ENCODE results near the gene THUMPD3.

THUMPD3 gene

GRCh38 chr3:9395570-9396300 lies 32.9 kb downstream of the THUMPD3 start:
- peaks cover 70% of the 10 kb centered on the region for H3K4me1 Mint-ChIP-seq
- no peak for DNase-seq (ENCODE audit: low spot score in 2 of 2)
- ATAC-seq (replicated peaks; ENCODE audit: extremely low read depth, poor library complexity, severe bottlenecking) = no peak
- H3K9me3 Mint-ChIP-seq = no peaks in the 10 kb centered on the region
- peak overlapping the region; percentile 88 for H3K4me3 Mint-ChIP-seq
- peaks cover 61% of the 10 kb centered on the region for H3K36me3 Mint-ChIP-seq (ENCODE audit: insufficient read depth)
- no peaks in the 10 kb centered on the region for H3K27me3 Mint-ChIP-seq
- peak overlapping the region; percentile 97 for H3K27ac Mint-ChIP-seq (ENCODE audit: low read depth)

DNA sequence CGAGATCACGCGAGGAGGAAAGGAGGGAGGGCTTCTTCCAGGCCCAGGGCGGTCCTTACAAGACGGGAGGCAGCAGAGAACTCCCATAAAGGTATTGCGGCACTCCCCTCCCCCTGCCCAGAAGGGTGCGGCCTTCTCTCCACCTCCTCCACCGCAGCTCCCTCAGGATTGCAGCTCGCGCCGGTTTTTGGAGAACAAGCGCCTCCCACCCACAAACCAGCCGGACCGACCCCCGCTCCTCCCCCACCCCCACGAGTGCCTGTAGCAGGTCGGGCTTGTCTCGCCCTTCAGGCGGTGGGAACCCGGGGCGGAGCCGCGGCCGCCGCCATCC lies 33.4 kb downstream of the THUMPD3 start:
- no peaks in the 10 kb centered on the region for H3K9me3 Mint-ChIP-seq
- H3K4me3 Mint-ChIP-seq = peak overlapping the region; percentile 88
- no peaks in the 10 kb centered on the region for H3K27me3 Mint-ChIP-seq
- H3K27ac Mint-ChIP-seq (ENCODE audit: low read depth) = peak overlapping the region; percentile 97
- ATAC-seq (replicated peaks; ENCODE audit: extremely low read depth, poor library complexity, severe bottlenecking) (peak; percentile 26), DNase-seq (ENCODE audit: low spot score in 2 of 2) (peak in 1 of 2 donors; percentile 64)
- peaks cover 55% of the 10 kb centered on the region for H3K36me3 Mint-ChIP-seq (ENCODE audit: insufficient read depth)
- peaks cover 70% of the 10 kb centered on the region for H3K4me1 Mint-ChIP-seq

GRCh38 chr3:9396632-9397331 lies 33.9 kb downstream of the THUMPD3 start:
- peak; percentile 72 for ATAC-seq (replicated peaks; ENCODE audit: extremely low read depth, poor library complexity, severe bottlenecking)
- Mint-ChIP-seq H3K4me3 (peak overlapping the region; percentile 88), H3K36me3 (ENCODE audit: insufficient read depth) (peaks cover 50% of the 10 kb centered on the region)

GRCh38 chr3:9397332-9397905 lies 34.6 kb downstream of the THUMPD3 start, which contains the start of gene SETD5:
Gene SETD5, plus strand, starts transcription at chr3:9397615. Its CDS starts 31,324 bp downstream, at chr3:9428939.
- Mint-ChIP-seq H3K9me3 (no peaks in the 10 kb centered on the region), H3K27ac (ENCODE audit: low read depth) (peak within 1 kb of the TSS; percentile 97), H3K4me3 (peak within 1 kb of the TSS; percentile 88), H3K27me3 (no peaks in the 10 kb centered on the region), H3K36me3 (ENCODE audit: insufficient read depth) (peaks cover 44% of the 10 kb centered on the region), H3K4me1 (peaks cover 70% of the 10 kb centered on the region)
- ATAC-seq (replicated peaks; ENCODE audit: extremely low read depth, poor library complexity, severe bottlenecking) (peak; percentile 69), DNase-seq (ENCODE audit: low spot score in 2 of 2) (peak; percentile 98 to 99)

More at GRCh38 chr3:9396632-9397331, 33.9 kb downstream of the THUMPD3 start:
- Mint-ChIP-seq H3K9me3 (no peaks in the 10 kb centered on the region), H3K27me3 (no peaks in the 10 kb centered on the region), H3K4me1 (peaks cover 70% of the 10 kb centered on the region), H3K27ac (ENCODE audit: low read depth) (peak overlapping the region; percentile 97)
- DNase-seq (ENCODE audit: low spot score in 2 of 2) = peak; percentile 100

- peaks cover 43% of the 10 kb centered on the region for H3K36me3 Mint-ChIP-seq (ENCODE audit: insufficient read depth)
Measured at GRCh38 chr3:9397906-9398699, 35.2 kb downstream of the THUMPD3 start.

GRCh38 chr3:9398700-9399336 lies 36.0 kb downstream of the THUMPD3 start:
- H3K4me1 Mint-ChIP-seq = peaks cover 72% of the 10 kb centered on the region

More at GRCh38 chr3:9397906-9398699, 35.2 kb downstream of the THUMPD3 start:
- Mint-ChIP-seq H3K4me3 (peak overlapping the region; percentile 88), H3K4me1 (peaks cover 71% of the 10 kb centered on the region), H3K9me3 (no peaks in the 10 kb centered on the region), H3K27me3 (no peaks in the 10 kb centered on the region), H3K27ac (ENCODE audit: low read depth) (peak overlapping the region; percentile 97)
- DNase-seq (ENCODE audit: low spot score in 2 of 2) = peak; percentile 50 to 53
- ATAC-seq (replicated peaks; ENCODE audit: extremely low read depth, poor library complexity, severe bottlenecking) = no peak

GRCh38 chr3:9399337-9399703 lies 36.5 kb downstream of the THUMPD3 start:
- Mint-ChIP-seq H3K4me1 (peaks cover 71% of the 10 kb centered on the region), H3K27ac (ENCODE audit: low read depth) (peak overlapping the region; percentile 97), H3K4me3 (peak overlapping the region; percentile 88), H3K36me3 (ENCODE audit: insufficient read depth) (peaks cover 38% of the 10 kb centered on the region), H3K27me3 (no peaks in the 10 kb centered on the region), H3K9me3 (no peaks in the 10 kb centered on the region)
- no peak for DNase-seq (ENCODE audit: low spot score in 2 of 2)
- ATAC-seq (replicated peaks; ENCODE audit: extremely low read depth, poor library complexity, severe bottlenecking) = no peak

More at GRCh38 chr3:9398700-9399336, 36.0 kb downstream of the THUMPD3 start:
- H3K4me3 Mint-ChIP-seq = peak overlapping the region; percentile 88
- peaks cover 38% of the 10 kb centered on the region for H3K36me3 Mint-ChIP-seq (ENCODE audit: insufficient read depth)
- H3K9me3 Mint-ChIP-seq = no peaks in the 10 kb centered on the region
- H3K27me3 Mint-ChIP-seq = no peaks in the 10 kb centered on the region
- DNase-seq (ENCODE audit: low spot score in 2 of 2) (no peak), ATAC-seq (replicated peaks; ENCODE audit: extremely low read depth, poor library complexity, severe bottlenecking) (no peak)
- H3K27ac Mint-ChIP-seq (ENCODE audit: low read depth) = peak overlapping the region; percentile 97

- Mint-ChIP-seq H3K9me3 (no peaks in the 10 kb centered on the region), H3K27me3 (no peaks in the 10 kb centered on the region), H3K36me3 (ENCODE audit: insufficient read depth) (peaks cover 34% of the 10 kb centered on the region), H3K27ac (ENCODE audit: low read depth) (peak overlapping the region; percentile 97), H3K4me3 (peak overlapping the region; percentile 88), H3K4me1 (peaks cover 70% of the 10 kb centered on the region)
- no peak for DNase-seq (ENCODE audit: low spot score in 2 of 2)
- ATAC-seq (replicated peaks; ENCODE audit: extremely low read depth, poor library complexity, severe bottlenecking) = no peak
Measured at GRCh38 chr3:9399746-9400145, 36.9 kb downstream of the THUMPD3 start.

DNA sequence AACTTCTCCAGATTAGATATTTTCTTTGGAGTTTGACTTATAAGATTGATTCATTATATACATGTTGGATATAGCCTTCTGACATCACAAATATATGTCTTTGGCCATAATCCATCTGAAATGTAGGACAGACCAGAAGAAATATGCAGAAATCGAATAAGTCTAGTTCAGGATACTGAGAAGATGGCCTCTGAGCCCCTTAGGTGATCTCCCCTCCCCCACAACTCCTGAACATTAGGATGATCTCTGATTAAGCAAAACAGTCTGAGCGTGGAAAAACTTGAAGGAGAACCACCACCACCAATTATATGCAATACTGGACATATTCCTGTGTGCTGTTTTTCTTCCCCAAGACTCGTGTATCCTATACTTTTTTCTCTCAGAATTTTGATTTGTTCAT lies 37.8 kb downstream of the THUMPD3 start:
- peak overlapping the region; percentile 27 for H3K4me3 Mint-ChIP-seq
- H3K27me3 Mint-ChIP-seq = no peaks in the 10 kb centered on the region
- DNase-seq (ENCODE audit: low spot score in 2 of 2) (no peak), ATAC-seq (replicated peaks; ENCODE audit: extremely low read depth, poor library complexity, severe bottlenecking) (no peak)
- H3K9me3 Mint-ChIP-seq = no peaks in the 10 kb centered on the region
- peaks cover 25% of the 10 kb centered on the region for H3K36me3 Mint-ChIP-seq (ENCODE audit: insufficient read depth)
- peak overlapping the region; percentile 57 for H3K27ac Mint-ChIP-seq (ENCODE audit: low read depth)
- H3K4me1 Mint-ChIP-seq = peaks cover 68% of the 10 kb centered on the region

DNA sequence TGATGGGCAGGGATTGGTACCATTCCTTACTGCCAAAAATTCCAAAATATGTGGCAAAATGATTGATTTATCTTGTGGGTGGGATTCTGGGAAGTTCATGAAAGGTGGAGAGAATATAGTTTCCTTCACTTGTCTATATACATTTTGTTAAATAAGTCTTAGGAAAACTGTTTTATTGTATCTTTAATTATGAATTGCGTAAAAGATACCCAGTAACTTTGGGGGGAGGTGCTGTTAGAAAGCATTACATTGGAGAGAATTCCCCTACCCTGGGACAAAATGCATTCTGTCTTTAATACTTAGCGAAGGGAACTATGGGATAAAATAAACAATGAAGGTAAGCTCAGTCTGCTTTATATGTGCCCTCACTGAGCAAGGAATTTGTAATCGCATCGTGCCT lies 39.1 kb downstream of the THUMPD3 start:
- Mint-ChIP-seq H3K36me3 (ENCODE audit: insufficient read depth) (peaks cover 13% of the 10 kb centered on the region), H3K27me3 (no peaks in the 10 kb centered on the region), H3K27ac (ENCODE audit: low read depth) (peak overlapping the region; percentile 57), H3K9me3 (no peaks in the 10 kb centered on the region), H3K4me3 (peak overlapping the region; percentile 34), H3K4me1 (peaks cover 68% of the 10 kb centered on the region)
- DNase-seq (ENCODE audit: low spot score in 2 of 2) (no peak), ATAC-seq (replicated peaks; ENCODE audit: extremely low read depth, poor library complexity, severe bottlenecking) (no peak)

DNA sequence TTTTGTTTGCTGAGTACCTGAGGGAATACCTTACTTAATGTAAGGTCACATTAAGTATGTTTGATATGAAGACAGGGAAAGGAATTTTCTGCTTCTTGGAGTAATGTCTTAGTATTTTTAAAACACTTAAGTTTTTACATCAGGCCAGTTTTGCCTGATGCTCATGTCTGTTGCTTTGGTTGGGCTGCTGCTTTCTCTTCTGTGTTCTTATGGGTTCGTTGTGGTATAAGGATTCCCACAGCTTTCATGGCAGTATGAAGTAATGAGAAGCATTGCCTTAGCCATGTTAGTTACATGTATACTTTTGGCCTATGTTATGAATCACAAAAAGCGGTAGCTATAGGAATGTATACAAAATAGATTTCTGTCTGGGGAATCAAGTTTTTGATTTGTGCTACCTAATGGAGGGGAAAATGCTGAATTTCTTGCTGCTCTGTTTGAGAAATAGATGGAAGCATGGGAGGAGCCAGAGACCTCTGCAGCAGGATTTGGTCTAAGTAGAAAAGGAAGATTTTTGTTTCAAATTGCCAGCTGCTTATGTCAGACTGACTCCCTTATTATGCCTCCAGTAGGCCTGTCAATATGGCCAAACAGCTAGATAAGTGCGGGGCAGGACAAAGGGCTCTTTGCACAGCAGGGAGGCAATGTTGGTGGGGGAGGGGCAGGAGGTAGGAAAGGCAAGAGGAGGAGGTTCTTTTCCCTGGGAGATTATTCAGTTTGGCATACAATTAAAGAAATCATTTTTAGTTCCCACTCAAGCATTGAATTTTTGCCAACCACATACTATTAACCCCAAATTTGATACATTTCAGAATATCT lies 39.8 kb downstream of the THUMPD3 start:
- peaks cover 9% of the 10 kb centered on the region for H3K36me3 Mint-ChIP-seq (ENCODE audit: insufficient read depth)
- ATAC-seq (replicated peaks; ENCODE audit: extremely low read depth, poor library complexity, severe bottlenecking) (no peak), DNase-seq (ENCODE audit: low spot score in 2 of 2) (no peak)
- peak overlapping the region; percentile 34 for H3K4me3 Mint-ChIP-seq
- peak overlapping the region; percentile 6 for H3K27ac Mint-ChIP-seq (ENCODE audit: low read depth)
- H3K4me1 Mint-ChIP-seq = peaks cover 74% of the 10 kb centered on the region
- H3K27me3 Mint-ChIP-seq = no peaks in the 10 kb centered on the region
- no peaks in the 10 kb centered on the region for H3K9me3 Mint-ChIP-seq

Measured in central memory CD8-positive, alpha-beta T cell (primary cell).